ENCODE data around the gene TYW1.
"Not testable (repeated sequence)": the region's sequence is repeated elsewhere in the genome, so short reads cannot be mapped to it uniquely, and the experiment has no call there.

TYW1 gene

DNA sequence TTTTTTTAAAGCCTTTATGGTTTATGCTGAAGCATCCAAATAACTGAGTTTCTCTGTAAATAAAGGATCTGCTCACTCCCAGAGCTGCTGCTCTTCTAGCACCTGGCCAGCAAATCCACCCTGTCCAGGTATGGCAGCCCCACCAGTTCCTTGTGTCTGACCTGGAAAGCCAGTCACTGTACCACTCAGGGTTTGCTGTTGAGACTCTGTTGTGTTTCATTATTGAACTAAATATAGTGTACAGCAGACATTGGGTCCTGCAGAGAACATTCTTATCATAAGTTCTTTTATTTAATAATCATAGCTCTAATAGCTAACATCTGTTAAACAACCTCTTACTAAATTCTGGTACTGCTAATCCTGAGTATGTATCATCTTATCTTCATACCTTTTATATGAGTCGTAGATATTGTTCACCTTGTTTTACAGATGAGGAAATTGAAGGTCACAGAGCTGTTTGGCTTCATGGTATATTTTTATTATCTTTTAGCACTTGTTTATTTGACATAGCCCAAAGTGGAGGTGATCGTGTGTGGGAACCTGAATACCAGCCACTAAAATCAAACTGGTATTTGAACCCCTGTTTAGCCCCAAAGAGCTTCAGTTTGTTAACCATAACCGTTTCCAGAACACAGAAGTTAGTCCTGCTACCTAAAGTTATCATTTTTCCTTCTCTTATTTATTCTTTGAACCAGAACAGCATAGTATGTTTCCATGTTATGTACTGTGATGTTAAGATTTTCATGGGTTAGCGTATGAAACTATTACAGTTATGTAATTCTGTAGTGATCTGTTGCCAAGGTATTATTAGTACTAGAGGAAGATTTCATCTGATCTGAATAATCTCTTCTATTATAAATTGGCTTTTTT is 139.2 kb downstream of the TYW1 start:
- not testable (repeated sequence) for DNase-seq

GRCh38 chr7:67137489-67137888 is 140.9 kb downstream of the TYW1 start:
- DNase-seq, result not testable (repeated sequence)

DNA sequence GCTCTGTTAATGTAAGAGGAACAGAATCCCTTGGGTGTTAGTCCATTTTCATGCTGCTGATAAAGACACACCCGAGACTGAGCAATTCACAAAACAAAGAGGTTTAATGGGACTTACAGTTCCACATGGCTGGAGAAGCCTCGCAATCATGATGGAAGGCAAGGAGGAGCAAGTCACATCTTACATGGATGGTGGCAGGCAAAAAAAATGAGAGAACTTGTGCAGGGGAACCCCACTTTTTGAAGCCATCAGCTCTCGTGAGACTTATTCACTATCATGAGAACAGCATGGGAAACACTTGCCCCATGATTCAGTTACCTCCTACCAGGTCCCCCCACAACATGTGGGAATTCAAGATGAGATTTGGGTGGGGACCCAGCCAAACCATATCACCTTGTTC is 143.2 kb downstream of the TYW1 start:
- not testable (repeated sequence) for DNase-seq

GRCh38 chr7:67141001-67141400 is 144.4 kb downstream of the TYW1 start:
- DNase-seq, result not testable (repeated sequence)

DNA sequence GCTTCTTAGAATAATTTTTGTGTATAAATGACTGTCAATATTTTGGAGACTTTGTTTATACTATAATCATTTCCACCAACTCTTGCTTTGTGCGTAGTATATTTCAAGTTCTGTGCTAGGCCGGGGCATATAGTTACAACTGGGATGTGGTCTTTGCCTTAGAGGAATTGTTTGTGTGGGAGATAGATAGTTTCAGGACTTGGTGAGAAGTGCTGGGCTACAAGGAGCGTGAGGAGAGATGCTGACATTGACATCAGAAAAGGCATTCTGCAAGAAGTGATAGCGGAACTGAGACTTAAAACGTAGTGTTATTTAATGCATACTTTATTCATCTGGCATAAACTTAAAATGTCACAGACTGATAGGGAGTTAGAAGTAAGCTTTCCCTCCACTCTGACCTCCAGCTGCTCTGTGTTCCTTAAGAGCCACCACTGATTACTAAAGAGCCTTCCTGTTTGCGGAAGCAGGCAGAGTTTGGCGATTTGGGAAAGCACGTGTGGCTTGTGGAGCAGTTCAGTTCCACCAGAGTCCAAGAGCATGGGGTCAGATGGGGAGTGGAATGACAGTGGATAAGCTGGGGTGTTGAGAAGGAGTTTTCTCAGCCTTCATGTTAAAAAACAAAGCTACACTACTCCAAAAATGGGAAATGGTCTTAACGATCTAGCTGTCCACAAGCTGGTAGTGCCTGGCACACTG is 146.6 kb downstream of the TYW1 start:
- not testable (repeated sequence) for DNase-seq

DNA sequence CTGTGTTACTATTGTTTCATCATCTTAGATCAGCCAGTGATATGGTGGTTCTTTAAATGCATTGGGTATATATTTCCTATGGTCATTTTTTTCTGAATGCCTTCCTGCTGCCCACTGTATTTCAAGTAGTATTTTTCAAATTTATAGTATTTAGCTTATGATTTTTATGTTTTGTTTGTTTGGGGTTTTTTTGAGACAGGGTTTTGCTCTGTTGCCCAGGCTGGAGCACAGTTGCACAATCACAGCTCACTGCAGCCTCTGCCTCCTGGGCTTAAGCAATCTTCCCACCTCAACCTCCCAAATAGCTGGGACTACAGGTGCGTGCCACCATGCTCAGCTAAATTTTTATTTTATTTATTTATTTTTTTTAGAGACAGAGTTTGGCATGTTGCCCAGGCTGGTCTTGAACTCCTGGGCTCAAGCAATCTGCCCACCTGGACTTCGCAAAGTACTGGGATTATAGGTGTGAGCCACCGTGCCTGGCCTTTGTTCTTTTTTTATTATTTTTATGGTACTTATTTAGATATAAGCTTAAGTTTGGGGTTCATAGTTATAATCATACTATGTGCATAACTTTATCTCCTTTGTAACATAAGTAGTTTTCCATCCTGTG is 149.1 kb downstream of the TYW1 start:
- DNase-seq, result not testable (repeated sequence)

DNA sequence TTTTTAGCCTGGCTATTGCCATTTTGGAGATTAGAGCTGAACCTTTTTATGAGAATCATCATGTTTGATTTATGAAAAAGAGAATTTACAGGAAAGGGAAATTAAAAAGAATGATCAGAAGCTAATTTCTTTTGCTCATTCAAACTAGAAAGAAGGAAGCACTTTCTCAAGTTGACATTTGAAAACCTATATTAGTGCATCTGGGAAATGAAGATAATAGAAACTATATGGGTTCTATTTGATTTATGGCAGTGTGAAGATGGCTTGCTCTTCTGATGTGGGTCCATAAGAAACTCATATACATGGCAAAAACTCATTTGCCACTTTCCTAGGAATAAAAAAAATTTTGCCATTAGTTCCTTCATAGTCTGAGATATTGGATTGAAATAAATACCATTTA is 152.5 kb downstream of the TYW1 start:
- DNase-seq, result not testable (repeated sequence)

DNA sequence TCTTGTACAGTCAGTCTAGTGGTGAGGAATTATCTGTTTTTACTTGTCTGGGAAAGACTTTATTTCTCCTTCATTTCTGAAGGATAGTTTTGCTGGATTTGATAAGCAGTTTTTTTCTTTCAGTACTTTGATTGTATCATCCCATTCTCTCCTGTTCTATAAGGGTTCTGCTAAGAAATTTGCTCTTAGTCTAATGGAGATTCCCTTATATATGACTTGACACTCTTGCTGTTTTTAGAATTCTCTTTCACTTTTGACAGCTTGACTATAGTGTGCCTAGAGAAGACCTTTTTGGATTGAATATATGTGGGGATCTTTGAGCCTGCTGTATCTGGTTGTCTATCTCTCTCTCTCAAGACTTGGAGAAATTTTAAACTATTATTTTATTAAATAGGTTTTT is 157.7 kb downstream of the TYW1 start:
- not testable (repeated sequence) for DNase-seq

DNA sequence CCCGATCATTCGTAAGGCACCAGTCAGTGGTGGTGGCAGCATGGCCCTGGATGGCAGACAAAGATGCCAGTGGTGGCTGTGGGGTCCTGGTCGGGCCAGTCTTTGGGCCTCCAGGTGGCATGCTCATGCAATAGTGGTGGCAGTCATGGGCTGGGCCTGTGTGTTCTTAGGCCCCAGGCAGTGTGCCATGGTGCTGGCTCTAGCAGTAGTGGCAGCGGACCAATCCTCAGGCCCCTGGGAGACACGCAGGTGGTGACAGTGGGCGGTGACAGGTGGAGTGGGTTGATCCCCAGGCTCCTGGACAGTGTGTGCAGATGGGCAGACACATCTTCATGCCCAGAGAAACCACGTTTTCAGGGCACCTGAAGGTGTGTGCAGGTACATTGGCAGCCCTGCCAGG is 159.4 kb downstream of the TYW1 start:
- not testable (repeated sequence) for DNase-seq

DNA sequence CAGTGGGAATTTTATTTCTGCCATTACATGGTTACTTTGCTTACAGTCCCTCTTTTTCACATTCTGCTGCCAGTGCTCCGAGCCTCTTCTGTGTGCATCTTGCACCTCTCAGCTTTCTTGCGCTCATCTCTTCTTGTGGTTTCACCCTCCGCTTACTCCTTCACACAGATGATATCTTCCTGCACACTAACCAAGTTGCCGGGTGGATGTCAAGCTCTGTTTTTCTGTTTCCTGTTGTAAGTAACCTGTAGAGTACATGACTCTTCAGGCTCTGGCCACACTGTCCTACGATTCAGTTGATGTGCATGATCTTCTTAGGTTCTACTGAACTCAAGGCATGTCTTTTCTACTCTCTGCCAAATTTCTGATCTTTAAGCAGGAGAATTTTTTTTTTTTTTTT is 166.7 kb downstream of the TYW1 start:
- DNase-seq, result not testable (repeated sequence)

GRCh38 chr7:67171151-67171550 is 174.5 kb downstream of the TYW1 start:
- DNase-seq, result not testable (repeated sequence)

DNA sequence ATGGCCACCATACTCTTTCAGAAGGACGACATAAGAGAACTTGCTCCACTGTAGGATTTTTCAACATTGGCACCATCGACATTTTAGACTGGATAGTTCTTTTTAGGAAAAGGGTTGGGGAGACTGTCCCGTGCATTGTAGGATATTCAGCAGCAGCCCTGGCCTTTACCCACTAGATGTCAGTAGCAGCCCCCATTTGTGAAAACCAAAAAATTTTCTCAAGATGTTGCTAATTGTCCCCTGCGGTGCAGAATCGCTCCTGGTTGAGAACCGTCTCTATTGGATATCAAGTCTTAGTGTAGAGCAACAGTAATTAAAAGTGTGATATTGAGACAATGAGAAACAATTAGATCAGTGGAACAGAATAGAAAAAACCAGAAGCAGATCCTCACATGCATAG is 180.1 kb downstream of the TYW1 start:
- not testable (repeated sequence) for DNase-seq

DNA sequence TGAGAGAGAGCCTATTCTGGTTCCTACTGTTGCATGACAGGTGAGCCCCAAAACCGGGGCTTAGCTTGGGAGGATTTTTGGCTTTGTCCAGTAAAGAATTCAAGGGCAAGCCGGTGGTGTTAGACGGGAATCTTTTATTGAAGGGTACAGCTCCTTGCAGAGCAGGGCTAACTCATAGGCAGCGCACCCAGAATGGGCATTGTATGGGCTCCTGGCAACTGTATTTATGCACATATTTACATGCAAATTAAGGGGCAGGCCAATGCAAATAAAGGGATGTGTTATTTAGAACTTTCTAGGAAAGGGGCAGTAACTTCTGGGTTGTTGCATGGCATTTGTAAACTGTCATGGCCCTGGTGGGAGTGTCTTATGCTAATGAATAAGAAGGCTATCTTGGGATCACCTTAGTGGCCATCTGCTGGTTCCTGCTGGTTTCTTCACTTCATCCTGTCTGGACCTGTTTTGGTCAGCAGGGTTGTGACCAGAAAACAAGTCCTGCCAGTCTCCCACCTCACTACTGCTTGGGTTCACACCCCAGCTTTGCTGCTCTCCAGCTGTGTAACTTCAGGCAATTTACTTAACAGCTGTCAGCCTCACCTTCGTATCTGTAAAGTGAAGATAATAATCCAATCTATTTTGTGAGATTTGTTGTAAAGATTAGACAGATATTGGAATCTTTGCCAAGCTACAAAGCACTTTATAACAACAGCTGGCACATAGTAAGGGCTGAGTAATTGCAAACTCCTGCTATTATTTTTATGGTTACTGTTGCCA is 182.5 kb downstream of the TYW1 start:
- DNase-seq, result peak; percentile 2

DNA sequence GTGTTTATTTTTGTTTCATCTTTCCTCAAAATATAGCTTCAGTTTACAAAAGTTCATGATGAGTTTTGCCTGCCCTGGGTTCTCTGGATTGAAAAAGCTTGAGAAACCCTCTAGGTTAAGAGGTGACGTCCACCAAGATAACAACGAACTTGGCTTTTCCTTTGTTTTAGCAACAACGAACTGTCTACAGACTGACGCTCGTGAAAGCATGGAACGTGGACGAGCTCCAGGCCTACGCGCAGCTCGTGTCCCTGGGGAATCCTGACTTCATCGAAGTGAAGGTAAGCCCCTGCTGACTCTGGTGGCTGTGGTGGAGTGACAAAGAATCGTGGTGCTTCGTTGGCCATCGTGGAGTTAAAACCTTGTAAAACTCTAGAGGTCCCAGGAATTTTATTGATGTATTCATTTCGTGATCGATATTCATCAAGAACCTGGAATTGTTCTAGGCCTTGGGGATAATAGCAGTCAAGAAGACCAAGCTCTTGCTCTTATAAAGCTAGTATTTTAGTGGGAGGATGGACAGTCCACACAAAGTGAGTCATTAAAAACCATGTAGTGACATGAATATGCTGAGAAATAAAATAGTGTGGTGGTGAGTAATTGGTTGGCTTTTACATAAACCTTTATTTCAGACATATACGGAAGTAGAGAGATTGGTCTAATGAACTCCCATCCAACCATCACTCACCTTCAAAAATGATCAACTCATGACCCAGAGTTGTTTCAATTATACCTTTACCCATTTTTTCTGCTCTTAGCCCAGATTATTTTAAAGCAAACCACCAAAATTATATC is 186.5 kb downstream of the TYW1 start:
- DNase-seq, result not testable (repeated sequence)

- not testable (repeated sequence) for DNase-seq
Measured at GRCh38 chr7:67184912-67185659, 188.5 kb downstream of the TYW1 start.

- not testable (repeated sequence) for DNase-seq
Measured at GRCh38 chr7:67185660-67186129, 189.1 kb downstream of the TYW1 start.

DNA sequence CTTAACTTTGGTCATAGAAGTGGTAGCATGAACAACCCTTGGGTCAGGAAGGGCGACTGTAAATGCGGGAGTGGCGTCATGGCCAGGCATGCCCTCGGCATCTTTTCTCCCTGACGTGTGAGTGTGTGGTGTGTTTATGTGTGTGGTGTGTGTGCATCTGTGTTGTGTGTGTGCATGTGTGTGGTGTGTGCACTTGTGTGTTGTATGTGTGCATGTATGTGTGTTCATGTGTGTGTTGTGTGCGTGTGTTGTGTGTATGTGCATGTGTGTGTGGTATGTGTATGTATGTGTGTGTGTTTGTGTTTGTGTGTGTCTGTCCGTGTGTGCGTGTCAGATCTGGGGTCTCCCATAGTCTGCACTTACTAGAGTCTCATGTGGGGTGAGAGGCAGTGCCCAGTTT is 192.5 kb downstream of the TYW1 start:
- DNase-seq, result not testable (repeated sequence)

DNA sequence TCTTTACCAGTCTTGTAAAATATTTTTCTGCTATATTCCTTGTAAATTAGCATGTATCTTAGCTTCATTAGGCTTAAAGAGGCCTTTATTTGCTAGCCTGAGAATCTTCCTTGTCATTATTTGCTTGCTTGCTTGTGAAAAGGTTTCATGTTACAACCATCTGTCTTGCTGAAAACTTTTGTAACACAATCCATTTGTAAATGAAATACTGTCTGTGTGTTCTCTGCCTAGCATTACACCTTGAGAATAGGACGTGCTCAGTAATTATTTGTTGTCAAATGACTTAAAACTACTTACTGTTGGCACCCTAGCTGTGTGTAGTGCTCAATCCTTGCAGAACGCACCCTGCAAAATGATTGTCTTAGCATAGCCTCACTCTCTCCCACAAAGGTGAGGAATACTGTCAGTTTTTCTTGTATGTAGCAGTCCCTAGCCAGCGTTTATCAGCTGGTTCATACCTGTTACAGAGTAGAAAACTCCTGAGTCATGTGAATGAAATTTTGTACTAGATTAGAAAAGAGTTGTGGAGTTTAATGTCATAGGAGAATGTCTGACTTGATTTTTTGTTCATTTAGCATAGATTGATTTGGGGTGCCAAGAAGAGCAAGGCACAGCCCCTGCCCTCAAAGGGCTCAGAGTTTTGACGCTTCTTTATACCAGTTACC is 193.3 kb downstream of the TYW1 start:
- not testable (repeated sequence) for DNase-seq

DNA sequence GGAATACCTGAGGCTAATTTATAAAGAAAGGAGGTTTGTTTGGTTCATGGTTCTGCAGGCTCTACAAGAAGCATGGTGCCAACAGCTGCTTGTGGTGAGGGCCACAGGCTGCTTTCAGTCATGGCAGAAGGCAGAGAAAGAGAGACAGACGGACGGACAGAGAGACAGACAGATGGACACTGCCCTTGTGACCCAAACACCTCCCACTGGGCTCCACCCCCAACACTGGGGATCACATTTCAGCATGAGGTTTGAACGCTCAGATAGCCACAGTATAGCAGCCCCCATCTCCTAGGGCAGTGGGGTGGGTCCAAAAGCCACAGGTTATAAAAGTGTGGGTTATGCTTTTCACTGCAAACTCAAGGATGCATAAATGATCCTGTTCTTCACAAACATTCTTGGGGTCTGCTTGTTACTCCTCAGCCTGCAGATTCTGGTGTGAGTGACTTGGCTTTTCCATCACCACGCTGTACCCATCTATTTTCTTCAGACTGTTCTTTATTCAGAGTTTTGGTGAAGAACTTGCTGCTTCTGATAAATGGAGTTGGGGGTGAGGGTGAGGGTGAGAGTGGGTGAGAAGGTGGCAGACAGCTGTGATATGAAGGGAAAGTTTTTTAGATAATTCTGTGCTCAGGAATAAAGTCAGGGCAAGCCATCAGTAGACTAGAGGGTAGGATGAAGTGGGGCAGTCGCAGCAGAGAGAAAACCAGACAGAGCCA is 194.5 kb downstream of the TYW1 start:
- DNase-seq, result not testable (repeated sequence)
